Panc1 (cell line): Measurements from ENCODE around the gene EIF1. TPM values are rescaled to one million over a fixed set of nuclear protein-coding genes. Genes with fewer than 3 reads are reported as not detected.

Source experiments
- ATAC-seq: fragments of 200-7000 bp; cut with Tn5 transposase; 2 replicates; pipeline ENCODE4 v1.9.1; 2020; ENCODE audit warnings: mild to moderate bottlenecking, moderate library complexity
- BruUV-seq: library from RNA; stranded (reverse); fragments of 400-500 nt; replicated peaks from 2 replicates; lab custom pipeline; 2021; lab: Mats Ljungman, UMichigan
- CTCF ChIA-PET: fragments of 300-600 bp; sonication (Branson Sonifier 250); formaldehyde crosslinking; loops from one replicate; lab custom pipeline; 2022; ENCODE audit warnings: antibody characterized with exemption; lab: Charles Lee
- POLR2A ChIA-PET: fragments of 300-600 bp; sonication (Branson Sonifier 250); formaldehyde crosslinking; loops from one replicate; lab custom pipeline; 2022; ENCODE audit warnings: antibody characterized with exemption; lab: Charles Lee
- DNase-seq: peaks from one replicate; pipeline ENCODE4 v3.0.0-alpha.2; 2010; ENCODE audit warnings: low read depth, low spot score
- H3K27ac ChIP-seq: 2 replicates; pipeline ENCODE4 v1.5.1; 2011; ENCODE audit warnings: mild to moderate bottlenecking, low read length, inconsistent platforms
- H3K27me3 ChIP-seq: fragments of 200-500 bp; sonication (Bioruptor generic); 2 replicates; pipeline ENCODE4 v1.6.0; 2014; ENCODE audit warnings: low read length, inconsistent platforms; ENCODE audit not compliant: control insufficient read depth, insufficient read depth
- H3K36me3 ChIP-seq: fragments of 200-500 bp; sonication (Bioruptor generic); 2 replicates; pipeline ENCODE4 v1.5.1; 2014; ENCODE audit warnings: inconsistent platforms, mild to moderate bottlenecking, low read length, moderate library complexity; ENCODE audit not compliant: control insufficient read depth, insufficient read depth
- H3K4me1 ChIP-seq: 2 replicates; pipeline ENCODE4 v1.5.1; 2011; ENCODE audit warnings: inconsistent platforms, mild to moderate bottlenecking, low read length, moderate library complexity; ENCODE audit not compliant: control insufficient read depth, insufficient read depth
- H3K4me3 ChIP-seq, 2 experiments: 2 replicates each; pipeline ENCODE4 v1.5.1; 2011 to 2012; ENCODE audit warnings: low read depth in 2 of 2, low read length in 2 of 2, mild to moderate bottlenecking in 2 of 2, inconsistent platforms in 1 of 2, moderate library complexity in 1 of 2
- H3K9me3 ChIP-seq: fragments of 200-500 bp; sonication (Bioruptor generic); 2 replicates; pipeline ENCODE4 v1.5.1; 2014; ENCODE audit warnings: low read depth, mild to moderate bottlenecking, inconsistent platforms, low read length, moderate library complexity; ENCODE audit not compliant: control insufficient read depth, insufficient read depth
- CTCF ChIP-seq: fragments of 450-650 bp; IDR thresholded peaks from 2 replicates; pipeline ENCODE4 v1.5.1; 2017; ENCODE audit warnings: mild to moderate bottlenecking
- POLR2AphosphoS5 ChIP-seq: IDR thresholded peaks from 2 replicates; pipeline ENCODE4 v1.6.1; 2012; ENCODE audit warnings: mild to moderate bottlenecking, low read depth, low read length, moderate library complexity
- SIN3A ChIP-seq: IDR thresholded peaks from 2 replicates; pipeline ENCODE4 v1.6.1; 2012; ENCODE audit warnings: low read depth, mild to moderate bottlenecking, low read length, moderate library complexity, borderline replicate concordance; ENCODE audit not compliant: insufficient read depth
- TCF7L2 ChIP-seq: IDR thresholded peaks from 2 replicates; pipeline ENCODE4 v1.6.1; 2011; ENCODE audit warnings: mild to moderate bottlenecking, low read depth, low read length, inconsistent platforms
- in situ Hi-C: cut with HindIII; loops from 2 replicates; pipeline ENCODE4 v1.10.0; 2016; ENCODE audit warnings: low sequenced_read_pairs, low pct_unique_long_range_greater_than_20kb
- intact Hi-C: fragments of 100-400 bp; cut with micrococcal nuclease; formaldehyde crosslinking; loops from one replicate; pipeline ENCODE4 v1.10.0; 2022; ENCODE audit not compliant: unreplicated experiment
- total RNA-seq: library from RNA; stranded (reverse); gene quantifications from one replicate; pipeline ENCODE4 v1.2.1, GENCODE V29; 2021; ENCODE audit not compliant: unreplicated experiment
- TF ChIP-seq, protein P1 (sequence below), 2 experiments: IDR thresholded peaks; 2 replicates each; pipeline ENCODE4 v1.6.1; 2011 to 2012; ENCODE audit warnings: low read depth in 2 of 2, control low read depth in 1 of 2, low read length in 1 of 2, mild to moderate bottlenecking in 1 of 2, moderate library complexity in 1 of 2; ENCODE audit not compliant: insufficient read depth in 1 of 2

Gene EIF1
- total RNA-seq, 1 experiment from 2014 or later: 747 TPM

DNA sequence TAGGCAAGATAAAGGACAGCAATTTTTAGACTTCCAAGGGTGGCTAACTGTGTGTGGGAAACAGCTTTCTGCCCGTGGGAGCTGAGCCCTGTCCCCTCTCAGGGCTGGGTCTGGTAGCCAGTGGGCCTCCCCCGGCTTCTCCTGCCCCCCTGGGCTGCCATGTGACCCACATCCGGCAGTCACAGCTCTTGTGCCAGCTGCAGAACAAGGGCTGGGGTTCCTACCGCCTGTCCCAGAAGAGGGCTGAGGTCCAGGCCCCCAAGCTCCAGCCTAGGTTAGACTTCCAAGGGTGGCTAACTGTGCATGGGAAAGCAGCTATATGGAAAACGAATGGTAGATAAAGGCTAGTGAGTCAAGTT is 29.6 kb downstream of the EIF1 start:
- no peak for DNase-seq
- intact Hi-C loops (no loop called here), in situ Hi-C loops (no loop called here)
- H3K27ac ChIP-seq: no peak overlapping the region
- ChIA-PET POLR2A (interaction anchor here (0.6 to 1.0 kb wide), 2 partner anchors 11 to 29 kb away, joined by 3 read pairs; no protein-coding TSS in a partner anchor), CTCF (no interaction called here)
- H3K4me1 ChIP-seq: no peaks in the 10 kb centered on the region
- no TSS peak for BruUV-seq
- no peaks in the 10 kb centered on the region for H3K36me3 ChIP-seq
- ATAC-seq: no peak
- H3K9me3 ChIP-seq: no peaks in the 10 kb centered on the region
- TF ChIP-seq TCF7L2: no peak
- TF ChIP-seq SIN3A: no peak
- no peak for TF ChIP-seq POLR2AphosphoS5
- TF ChIP-seq, protein P1, sequence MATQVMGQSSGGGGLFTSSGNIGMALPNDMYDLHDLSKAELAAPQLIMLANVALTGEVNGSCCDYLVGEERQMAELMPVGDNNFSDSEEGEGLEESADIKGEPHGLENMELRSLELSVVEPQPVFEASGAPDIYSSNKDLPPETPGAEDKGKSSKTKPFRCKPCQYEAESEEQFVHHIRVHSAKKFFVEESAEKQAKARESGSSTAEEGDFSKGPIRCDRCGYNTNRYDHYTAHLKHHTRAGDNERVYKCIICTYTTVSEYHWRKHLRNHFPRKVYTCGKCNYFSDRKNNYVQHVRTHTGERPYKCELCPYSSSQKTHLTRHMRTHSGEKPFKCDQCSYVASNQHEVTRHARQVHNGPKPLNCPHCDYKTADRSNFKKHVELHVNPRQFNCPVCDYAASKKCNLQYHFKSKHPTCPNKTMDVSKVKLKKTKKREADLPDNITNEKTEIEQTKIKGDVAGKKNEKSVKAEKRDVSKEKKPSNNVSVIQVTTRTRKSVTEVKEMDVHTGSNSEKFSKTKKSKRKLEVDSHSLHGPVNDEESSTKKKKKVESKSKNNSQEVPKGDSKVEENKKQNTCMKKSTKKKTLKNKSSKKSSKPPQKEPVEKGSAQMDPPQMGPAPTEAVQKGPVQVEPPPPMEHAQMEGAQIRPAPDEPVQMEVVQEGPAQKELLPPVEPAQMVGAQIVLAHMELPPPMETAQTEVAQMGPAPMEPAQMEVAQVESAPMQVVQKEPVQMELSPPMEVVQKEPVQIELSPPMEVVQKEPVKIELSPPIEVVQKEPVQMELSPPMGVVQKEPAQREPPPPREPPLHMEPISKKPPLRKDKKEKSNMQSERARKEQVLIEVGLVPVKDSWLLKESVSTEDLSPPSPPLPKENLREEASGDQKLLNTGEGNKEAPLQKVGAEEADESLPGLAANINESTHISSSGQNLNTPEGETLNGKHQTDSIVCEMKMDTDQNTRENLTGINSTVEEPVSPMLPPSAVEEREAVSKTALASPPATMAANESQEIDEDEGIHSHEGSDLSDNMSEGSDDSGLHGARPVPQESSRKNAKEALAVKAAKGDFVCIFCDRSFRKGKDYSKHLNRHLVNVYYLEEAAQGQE (IDR thresholded peaks at IDR 0.05; ENCODE audit: insufficient read depth in 1 of 2, low read depth in 2 of 2, low read length in 1 of 2): no peak
- TF ChIP-seq CTCF: no peak
- no peak overlapping the region for H3K4me3 ChIP-seq
- no peaks in the 10 kb centered on the region for H3K27me3 ChIP-seq

- POLR2A ChIA-PET: no interaction called here
- in situ Hi-C loops: no loop called here
- ATAC-seq: no peak
- H3K4me3 ChIP-seq: no peak overlapping the region
- no peaks in the 10 kb centered on the region for H3K9me3 ChIP-seq
- CTCF ChIA-PET: no interaction called here
- no peak for DNase-seq
- no TSS peak for BruUV-seq
- intact Hi-C loops: no loop called here
- no peaks in the 10 kb centered on the region for H3K4me1 ChIP-seq
- no peaks in the 10 kb centered on the region for H3K36me3 ChIP-seq
- H3K27me3 ChIP-seq: no peaks in the 10 kb centered on the region
- no peak overlapping the region for H3K27ac ChIP-seq
- TF ChIP-seq SIN3A (no peak), CTCF (no peak), POLR2AphosphoS5 (no peak), TCF7L2 (no peak)
- TF ChIP-seq, protein P1 (IDR thresholded peaks at IDR 0.05; ENCODE audit: insufficient read depth in 1 of 2, low read depth in 2 of 2, low read length in 1 of 2): no peak
Measured at GRCh38 chr17:41722231-41722630, 33.5 kb downstream of the EIF1 start.
